Common myeloid progenitor, CD34-positive (primary cell): ENCODE results near the gene CCR7.

ENCODE experiments used
- CTCF ChIA-PET: fragments of 350-600 bp; sonication (Branson Sonifier 250); formaldehyde crosslinking; loops from one replicate; lab custom pipeline; 2021; ENCODE audit warnings: antibody characterized with exemption; lab: Charles Lee
- POLR2A ChIA-PET: fragments of 350-600 bp; sonication (Branson Sonifier 250); formaldehyde crosslinking; loops from one replicate; lab custom pipeline; 2021; ENCODE audit warnings: antibody characterized with exemption; lab: Charles Lee
- DNase-seq, 3 donors: peaks; one replicate each; pipeline versions ENCODE4 v3.0.0 to v3.0.0-alpha.2; 2013
- H3K27ac ChIP-seq, 2 experiments: 1 replicate in 1 of 2; 2 replicates in 1 of 2; pipeline ENCODE4 v1.7.0; 2013; ENCODE audit warnings: inconsistent platforms in 2 of 2, low read length in 2 of 2, mild to moderate bottlenecking in 2 of 2, low read depth in 1 of 2, moderate library complexity in 1 of 2; ENCODE audit not compliant: severe bottlenecking in 2 of 2, insufficient read depth in 1 of 2, poor library complexity in 1 of 2
- H3K27me3 ChIP-seq, 5 experiments: replicated peaks in 2 of 5; 1 replicate in 3 of 5; 2 replicates in 2 of 5; pipeline versions ENCODE4 v1.6.1 to v1.7.0; 2013; ENCODE audit warnings: low read length in 4 of 5, mild to moderate bottlenecking in 2 of 5, moderate library complexity in 2 of 5, inconsistent platforms in 1 of 5; ENCODE audit not compliant: insufficient read depth in 5 of 5, control insufficient read depth in 4 of 5
- H3K36me3 ChIP-seq, 4 experiments: 1 replicate in 2 of 4; 2 replicates in 2 of 4; pipeline versions ENCODE4 v1.6.1 to v1.7.0; 2013; ENCODE audit warnings: low read length in 3 of 4, control low read depth in 1 of 4, mild to moderate bottlenecking in 1 of 4; ENCODE audit not compliant: control insufficient read depth in 4 of 4, insufficient read depth in 4 of 4
- H3K4me1 ChIP-seq, 4 experiments: 1 replicate in 3 of 4; 2 replicates in 1 of 4; pipeline versions ENCODE4 v1.6.1 to v1.7.1; 2013; ENCODE audit warnings: low read length in 3 of 4, mild to moderate bottlenecking in 3 of 4, control low read depth in 1 of 4, inconsistent platforms in 1 of 4, moderate library complexity in 1 of 4; ENCODE audit not compliant: control insufficient read depth in 4 of 4, insufficient read depth in 4 of 4; ENCODE audit errors: control extremely low read depth in 1 of 4
- H3K4me3 ChIP-seq, 7 experiments: 1 replicate in 4 of 7; 2 replicates in 3 of 7; pipeline versions ENCODE4 v1.5.1 to v1.7.0; 2013; ENCODE audit warnings: mild to moderate bottlenecking in 7 of 7, low read length in 6 of 7, moderate library complexity in 6 of 7, inconsistent platforms in 2 of 7, low read depth in 2 of 7, control low read depth in 1 of 7; ENCODE audit not compliant: insufficient read depth in 4 of 7, control insufficient read depth in 1 of 7; ENCODE audit errors: extremely low read depth in 1 of 7
- H3K9me3 ChIP-seq, 5 experiments: 1 replicate in 4 of 5; 2 replicates in 1 of 5; pipeline versions ENCODE4 v1.6.1 to v1.7.1; 2013; ENCODE audit warnings: low read length in 4 of 5, mild to moderate bottlenecking in 2 of 5, inconsistent platforms in 1 of 5, low read depth in 1 of 5, moderate library complexity in 1 of 5; ENCODE audit not compliant: control insufficient read depth in 4 of 5, insufficient read depth in 2 of 5; ENCODE audit errors: control extremely low read depth in 1 of 5
- WGBS: methylation state at CpG from one replicate; pipeline ENCODE4 v1.1.5; 2013; ENCODE audit not compliant: insufficient coverage; 5-methylcytosine and 5-hydroxymethylcytosine counted together

The CCR7 gene

DNA sequence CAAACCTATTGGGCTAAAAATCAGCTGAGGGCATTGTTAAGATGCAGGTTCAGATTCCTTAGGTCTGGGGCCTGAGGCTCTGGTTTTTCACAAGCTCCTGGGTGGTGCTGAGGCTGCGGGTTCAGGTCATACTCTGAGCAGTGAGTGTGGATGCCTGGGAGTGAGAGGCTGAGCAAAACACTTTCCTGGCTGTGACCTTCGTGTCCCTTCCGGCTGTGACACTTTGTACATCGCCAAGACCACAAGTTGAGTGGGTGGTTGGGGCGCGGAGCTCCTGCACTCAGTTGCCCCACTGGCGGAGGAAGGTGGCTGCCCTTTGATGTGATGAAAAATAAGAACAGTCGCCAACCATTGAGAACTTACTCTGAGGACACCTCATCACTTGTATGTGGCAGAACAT lies 24.8 kb downstream of the CCR7 start:
- DNase-seq: no peak
- ChIA-PET POLR2A (interaction anchor here (0.6 kb wide), 1 partner anchor 178 kb away, joined by 4 read pairs; no protein-coding TSS in a partner anchor), CTCF (interaction anchor here (1.0 to 20.2 kb wide), 4 partner anchors 14 to 113 kb away, joined by 3 to 401 read pairs (median 3); partner anchors contain the start of gene CCR7)
- no peaks in the 10 kb centered on the region for H3K27me3 ChIP-seq
- H3K36me3 ChIP-seq: no peaks in the 10 kb centered on the region
- no peak overlapping the region for H3K4me3 ChIP-seq
- H3K27ac ChIP-seq: no peak overlapping the region
- peaks cover 2 to 32% (median 20%) of the 10 kb centered on the region in 4 experiments for H3K4me1 ChIP-seq
- no peaks in the 10 kb centered on the region for H3K9me3 ChIP-seq
- 95% methylated on average over 5 of the region's 8 CpGs for WGBS

- Histone ChIP-seq H3K36me3 (no peaks in the 10 kb centered on the region), H3K9me3 (no peaks in the 10 kb centered on the region), H3K4me3 (no peak overlapping the region), H3K27me3 (no peaks in the 10 kb centered on the region), H3K4me1 (peaks cover 2 to 32% (median 20%) of the 10 kb centered on the region in 4 experiments), H3K27ac (no peak overlapping the region)
- DNase-seq: no peak
- 97% methylated on average over 7 of the region's 9 CpGs for WGBS
- ChIA-PET POLR2A (interaction anchor here (0.6 kb wide), 1 partner anchor 177 kb away, joined by 4 read pairs; no protein-coding TSS in a partner anchor), CTCF (interaction anchor here (0.7 to 20.2 kb wide), 9 partner anchors 14 to 232 kb away, joined by 3 to 401 read pairs (median 3); partner anchors contain the start of gene CCR7)
Measured at GRCh38 chr17:40539711-40540411, 25.4 kb downstream of the CCR7 start.

- Histone ChIP-seq H3K36me3 (no peaks in the 10 kb centered on the region), H3K27ac (no peak overlapping the region), H3K4me3 (no peak overlapping the region), H3K9me3 (no peaks in the 10 kb centered on the region), H3K27me3 (no peaks in the 10 kb centered on the region), H3K4me1 (peaks cover 2 to 37% (median 20%) of the 10 kb centered on the region in 4 experiments)
- ChIA-PET POLR2A (no interaction called here), CTCF (interaction anchor here (0.7 to 20.2 kb wide), 7 partner anchors 13 to 231 kb away, joined by 3 to 401 read pairs (median 3); partner anchors contain the start of gene CCR7)
- 100% methylated on average over 2 of the region's 6 CpGs for WGBS
- no peak for DNase-seq
Measured at GRCh38 chr17:40538936-40539705, 26.2 kb downstream of the CCR7 start.

DNA sequence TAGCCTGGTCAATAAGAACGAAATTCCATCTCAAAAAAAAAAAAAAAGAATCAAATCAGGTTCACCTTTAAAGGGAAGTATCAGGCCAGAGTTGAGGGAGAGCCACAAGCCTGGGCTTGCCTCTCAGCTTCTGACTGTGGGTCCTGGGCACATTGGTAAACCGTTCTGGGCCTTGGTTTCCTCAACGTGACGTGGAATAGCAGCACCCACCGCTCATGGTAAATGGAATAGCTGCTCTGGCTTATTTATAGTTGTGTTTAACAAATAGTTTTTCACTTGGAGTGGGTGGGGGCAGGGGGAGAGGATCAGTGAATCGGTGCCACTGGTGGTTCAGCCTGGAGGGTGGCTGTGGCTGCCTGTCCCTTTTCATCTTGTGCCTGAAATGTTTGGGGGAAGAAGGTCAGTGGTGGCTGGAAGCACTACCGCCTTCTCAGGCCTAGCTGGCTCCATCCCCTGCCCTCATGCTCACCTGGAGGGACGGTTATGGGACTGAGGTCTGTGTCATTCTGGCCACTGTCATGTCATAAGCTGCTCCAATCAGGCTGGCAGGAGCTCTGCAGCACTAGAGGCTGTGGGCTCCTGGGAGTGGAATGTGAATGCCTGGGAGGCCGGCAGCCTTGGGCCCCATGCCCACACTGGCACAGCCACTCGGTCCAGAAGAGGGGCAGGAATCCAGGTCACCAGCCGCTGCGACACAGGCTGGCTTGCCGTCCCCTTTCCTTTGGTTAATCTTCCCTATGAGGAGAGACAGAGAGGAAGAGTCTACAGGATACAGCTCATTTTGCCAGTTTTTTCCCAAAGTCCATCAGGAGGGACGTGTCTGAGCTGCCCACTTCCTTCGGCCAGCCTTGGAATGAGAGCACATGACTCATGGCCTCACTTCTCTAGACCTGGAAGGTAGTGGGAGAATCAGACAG lies 27.0 kb downstream of the CCR7 start:
- ChIA-PET CTCF (interaction anchor here (0.6 to 20.2 kb wide), 7 partner anchors 13 to 244 kb away, joined by 3 to 401 read pairs (median 4); partner anchors contain the start of gene CCR7), POLR2A (no interaction called here)
- peaks cover 6 to 45% (median 26%) of the 10 kb centered on the region in 4 experiments for H3K4me1 ChIP-seq
- H3K4me3 ChIP-seq: no peak overlapping the region
- H3K36me3 ChIP-seq: no peaks in the 10 kb centered on the region
- WGBS: 91% methylated on average over 14 of the region's 15 CpGs
- no peak for DNase-seq
- H3K27ac ChIP-seq: no peak overlapping the region
- no peaks in the 10 kb centered on the region for H3K9me3 ChIP-seq
- no peaks in the 10 kb centered on the region for H3K27me3 ChIP-seq

DNA sequence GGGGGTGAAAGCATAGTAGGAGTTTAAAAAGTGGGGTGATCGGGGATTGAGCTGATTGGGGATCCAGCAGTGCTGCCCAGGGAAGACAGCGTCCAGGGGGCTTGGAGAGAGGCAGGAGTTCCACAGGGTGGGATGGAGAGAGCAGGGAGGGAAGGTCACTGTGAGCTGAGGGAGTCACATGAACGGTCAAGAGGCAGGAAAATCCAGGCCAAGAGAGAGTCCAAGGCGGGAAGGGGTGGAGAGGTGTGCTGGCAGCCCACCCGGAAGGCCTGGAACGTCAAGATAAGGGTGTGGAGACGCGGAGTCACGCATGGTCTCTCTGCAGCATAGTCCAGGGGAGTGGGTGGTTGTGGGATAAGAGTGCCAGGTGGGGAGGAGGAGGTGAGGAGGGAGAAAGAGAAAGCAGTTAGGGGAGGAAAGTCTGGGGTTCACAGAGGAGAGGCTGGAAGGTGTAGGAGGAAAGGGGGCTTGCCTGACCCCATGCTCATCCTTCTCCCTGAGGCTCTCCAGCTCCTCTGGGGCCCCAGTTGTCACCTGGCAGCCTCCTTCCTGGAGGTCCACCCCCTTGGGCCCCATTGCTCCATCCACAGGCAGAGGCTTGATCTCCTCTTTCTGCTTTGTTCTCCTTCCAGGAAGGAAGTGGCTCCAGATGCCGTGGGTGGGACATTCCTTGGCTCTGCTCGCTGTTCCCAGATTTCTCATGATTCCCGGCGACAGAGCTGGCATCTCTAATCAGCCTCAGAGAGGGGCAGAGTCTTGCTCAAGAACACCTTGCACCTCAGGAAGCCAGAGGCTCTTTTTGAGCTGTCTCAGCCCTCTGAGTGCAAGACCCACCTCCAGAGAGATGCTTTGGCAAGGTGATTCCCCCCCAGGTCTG lies 28.7 kb downstream of the CCR7 start:
- POLR2A ChIA-PET: no interaction called here
- WGBS: 78% methylated on average over 12 of the region's 13 CpGs
- peaks cover 6 to 39% (median 17%) of the 10 kb centered on the region in 4 experiments for H3K4me1 ChIP-seq
- no peaks in the 10 kb centered on the region for H3K9me3 ChIP-seq
- no peaks in the 10 kb centered on the region for H3K27me3 ChIP-seq
- CTCF ChIA-PET: interaction anchor here (0.8 to 20.2 kb wide), 7 partner anchors 10 to 120 kb away, joined by 3 to 401 read pairs (median 7); partner anchors contain the start of gene CCR7
- no peak overlapping the region for H3K4me3 ChIP-seq
- DNase-seq: no peak
- no peaks in the 10 kb centered on the region for H3K36me3 ChIP-seq
- H3K27ac ChIP-seq: no peak overlapping the region

DNA sequence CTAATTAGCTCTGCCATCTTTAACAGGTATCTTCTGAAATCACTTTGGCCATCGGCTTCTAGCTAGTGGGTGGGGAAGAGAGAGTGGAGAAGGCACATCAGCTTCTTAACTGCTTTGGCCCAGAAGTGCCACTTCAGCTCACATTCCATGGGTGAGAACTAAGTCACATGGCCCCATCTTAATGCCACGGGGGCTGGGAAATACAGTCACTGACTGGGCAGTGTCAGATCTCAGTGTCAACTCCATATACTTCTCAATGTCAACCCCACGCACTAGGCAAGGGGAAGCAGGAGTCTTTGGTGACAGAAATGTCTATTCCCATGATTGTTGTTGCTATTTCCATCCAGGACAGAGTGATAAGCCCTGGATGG lies 29.4 kb downstream of the CCR7 start:
- Histone ChIP-seq H3K27ac (no peak overlapping the region), H3K4me3 (no peak overlapping the region), H3K36me3 (no peaks in the 10 kb centered on the region), H3K4me1 (peaks cover 4 to 32% (median 12%) of the 10 kb centered on the region in 4 experiments), H3K9me3 (no peaks in the 10 kb centered on the region), H3K27me3 (no peaks in the 10 kb centered on the region)
- no peak for DNase-seq
- 82% methylated on average over 2 of the region's 3 CpGs for WGBS
- ChIA-PET POLR2A (no interaction called here), CTCF (interaction anchor here (0.8 to 20.2 kb wide), 7 partner anchors 10 to 178 kb away, joined by 3 to 401 read pairs (median 8); partner anchors contain the start of gene CCR7)
